Cardiac muscle cell (in vitro differentiated cells and primary cell): Measurements from ENCODE around the gene CTCF. TPM values are rescaled to one million over a fixed set of nuclear protein-coding genes. Genes with fewer than 3 reads are reported as not detected.
"Not testable (repeated sequence)": the region's sequence is repeated elsewhere in the genome, so short reads cannot be mapped to it uniquely, and the experiment has no call there.

Experiments
- DNase-seq, 2 donors: peaks; one replicate each; pipeline versions ENCODE4 v3.0.0 to v3.0.0-alpha.2; 2010 to 2017; ENCODE audit warnings: low read depth in 1 of 2, low spot score in 1 of 2
- H3K27ac ChIP-seq: fragments of 200-600 bp; sonication (generic); 2 replicates; pipeline ENCODE4 v1.5.1; 2016
- H3K27me3 ChIP-seq: fragments of 200-600 bp; sonication (generic); 2 replicates; pipeline ENCODE4 v1.6.0; 2016; ENCODE audit warnings: control low read depth
- H3K36me3 ChIP-seq: fragments of 200-600 bp; sonication (generic); 2 replicates; pipeline ENCODE4 v1.5.1; 2016; ENCODE audit warnings: control low read depth
- H3K4me1 ChIP-seq: fragments of 200-600 bp; sonication (generic); 2 replicates; pipeline ENCODE4 v1.8.1; 2017; ENCODE audit warnings: low read depth, mild to moderate bottlenecking, mixed run types
- H3K4me3 ChIP-seq: fragments of 200-600 bp; sonication (generic); 2 replicates; pipeline ENCODE4 v1.5.1; 2016; ENCODE audit warnings: mild to moderate bottlenecking
- H3K9me3 ChIP-seq: fragments of 200-600 bp; sonication (generic); 2 replicates; pipeline ENCODE4 v1.5.1; 2017; ENCODE audit warnings: low read depth, mild to moderate bottlenecking, control low read depth
- polyA plus RNA-seq: library from polyadenylated mRNA; unstranded; fragments of >200 nt; fragmentation: Nextera tagmentation; extraction: Ambion mirVana; gene quantifications from 2 replicates; pipeline ENCODE4 v1.2.1, GENCODE V29; 2016
- total RNA-seq: library from RNA; depleted of rRNA; stranded (reverse); fragments of >200 nt; gene quantifications from 2 replicates; pipeline ENCODE4 v1.2.3, GENCODE V29; 2016
- TF ChIP-seq, protein P1 (sequence below): IDR thresholded peaks from 2 replicates; pipeline ENCODE4 v1.5.1; 2012; ENCODE audit warnings: low read depth, mild to moderate bottlenecking, low read length

The CTCF gene
- total and polyA plus RNA-seq, 2 experiments from 2014 or later, result 33.9 to 38.0 TPM

- no peaks in the 10 kb centered on the region for H3K9me3 ChIP-seq
- H3K4me3 ChIP-seq, result no peak overlapping the region
- H3K36me3 ChIP-seq, result no peaks in the 10 kb centered on the region
- peaks cover 48% of the 10 kb centered on the region for H3K27me3 ChIP-seq
- H3K4me1 ChIP-seq, result peaks cover 13% of the 10 kb centered on the region
- no peak overlapping the region for H3K27ac ChIP-seq
- TF ChIP-seq, protein P1, sequence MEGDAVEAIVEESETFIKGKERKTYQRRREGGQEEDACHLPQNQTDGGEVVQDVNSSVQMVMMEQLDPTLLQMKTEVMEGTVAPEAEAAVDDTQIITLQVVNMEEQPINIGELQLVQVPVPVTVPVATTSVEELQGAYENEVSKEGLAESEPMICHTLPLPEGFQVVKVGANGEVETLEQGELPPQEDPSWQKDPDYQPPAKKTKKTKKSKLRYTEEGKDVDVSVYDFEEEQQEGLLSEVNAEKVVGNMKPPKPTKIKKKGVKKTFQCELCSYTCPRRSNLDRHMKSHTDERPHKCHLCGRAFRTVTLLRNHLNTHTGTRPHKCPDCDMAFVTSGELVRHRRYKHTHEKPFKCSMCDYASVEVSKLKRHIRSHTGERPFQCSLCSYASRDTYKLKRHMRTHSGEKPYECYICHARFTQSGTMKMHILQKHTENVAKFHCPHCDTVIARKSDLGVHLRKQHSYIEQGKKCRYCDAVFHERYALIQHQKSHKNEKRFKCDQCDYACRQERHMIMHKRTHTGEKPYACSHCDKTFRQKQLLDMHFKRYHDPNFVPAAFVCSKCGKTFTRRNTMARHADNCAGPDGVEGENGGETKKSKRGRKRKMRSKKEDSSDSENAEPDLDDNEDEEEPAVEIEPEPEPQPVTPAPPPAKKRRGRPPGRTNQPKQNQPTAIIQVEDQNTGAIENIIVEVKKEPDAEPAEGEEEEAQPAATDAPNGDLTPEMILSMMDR, result no peak
- DNase-seq, result no peak
Measured at GRCh38 chr16:67531247-67531646, 31.1 kb upstream of the CTCF start.

GRCh38 chr16:67533024-67533560 is 29.2 kb upstream of the CTCF start:
- H3K27ac ChIP-seq, result no peak overlapping the region
- H3K27me3 ChIP-seq, result peaks cover 59% of the 10 kb centered on the region
- no peak for DNase-seq
- no peaks in the 10 kb centered on the region for H3K36me3 ChIP-seq
- no peaks in the 10 kb centered on the region for H3K9me3 ChIP-seq
- peaks cover 13% of the 10 kb centered on the region for H3K4me1 ChIP-seq
- TF ChIP-seq, protein P1, result no peak
- no peak overlapping the region for H3K4me3 ChIP-seq

DNA sequence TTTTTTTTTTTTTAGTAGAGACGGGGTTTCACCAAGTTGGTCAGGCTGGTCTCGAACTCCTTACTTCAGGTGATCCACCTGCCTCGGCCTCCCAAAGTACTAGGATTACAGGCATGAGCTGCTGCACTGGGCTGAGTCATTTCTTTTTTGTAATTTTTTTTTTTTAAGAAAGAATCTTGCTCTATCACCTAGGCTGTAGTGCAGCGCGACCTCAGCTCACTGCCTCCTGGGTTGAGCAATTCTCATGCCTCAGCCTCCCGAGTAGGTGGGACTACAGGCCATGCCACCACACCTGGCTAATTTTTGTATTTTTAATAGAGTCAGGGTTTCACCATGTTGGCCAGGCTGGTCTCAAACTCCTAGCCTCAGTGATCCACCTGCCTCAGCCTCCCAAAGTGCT is 28.3 kb upstream of the CTCF start:
- not testable (repeated sequence) for H3K36me3 ChIP-seq, H3K27ac ChIP-seq, DNase-seq, H3K9me3 ChIP-seq, H3K4me3 ChIP-seq
- H3K27me3 ChIP-seq, result peaks cover 68% of the 10 kb centered on the region
- H3K4me1 ChIP-seq, result peaks cover 19% of the 10 kb centered on the region

DNA sequence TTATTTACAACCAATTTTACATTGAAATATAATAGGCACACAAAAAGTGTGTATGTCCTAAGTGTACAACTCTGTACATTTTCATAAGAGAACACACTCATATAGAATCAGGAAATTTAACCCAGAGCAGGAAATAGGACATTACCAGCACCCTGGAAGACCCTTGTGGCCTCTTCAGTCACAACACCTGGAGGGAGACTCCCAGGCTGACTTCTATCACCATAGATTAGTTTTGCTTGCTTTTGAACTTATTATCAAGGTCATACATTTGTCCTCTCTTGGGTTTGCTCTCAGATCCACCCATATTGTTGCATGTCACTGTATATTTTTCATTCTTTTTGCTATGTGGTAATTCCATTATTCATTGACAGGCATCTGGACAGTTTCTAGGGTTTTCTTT is 27.9 kb upstream of the CTCF start:
- TF ChIP-seq, protein P1, result no peak
- Histone ChIP-seq H3K4me3 (no peak overlapping the region), H3K27ac (no peak overlapping the region), H3K27me3 (peaks cover 70% of the 10 kb centered on the region), H3K9me3 (no peaks in the 10 kb centered on the region), H3K36me3 (no peaks in the 10 kb centered on the region), H3K4me1 (peaks cover 18% of the 10 kb centered on the region)
- DNase-seq, result no peak

DNA sequence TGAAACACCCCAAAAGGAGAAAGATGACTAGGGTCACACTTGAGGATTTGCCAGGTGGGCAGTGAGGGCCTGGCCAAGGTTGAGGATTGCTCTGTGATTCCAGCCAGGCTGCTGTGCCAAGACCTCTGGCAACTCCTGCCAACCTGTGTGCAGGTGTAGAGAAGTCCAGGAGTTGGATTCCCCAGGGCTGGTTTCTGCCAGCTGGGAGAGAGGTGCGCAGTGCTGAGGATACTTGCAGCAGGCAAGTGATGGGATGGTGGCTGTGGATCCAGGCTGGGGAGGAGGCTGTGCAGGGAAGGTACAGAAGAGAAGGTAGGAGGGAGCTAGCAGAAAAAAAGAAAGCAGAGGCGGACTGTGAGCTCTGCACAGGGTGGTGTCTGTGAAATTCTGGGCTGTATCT is 27.1 kb upstream of the CTCF start:
- peaks cover 70% of the 10 kb centered on the region for H3K27me3 ChIP-seq
- peaks cover 14% of the 10 kb centered on the region for H3K4me1 ChIP-seq
- TF ChIP-seq, protein P1, result no peak
- no peaks in the 10 kb centered on the region for H3K9me3 ChIP-seq
- no peak overlapping the region for H3K27ac ChIP-seq
- no peak for DNase-seq
- H3K4me3 ChIP-seq, result no peak overlapping the region
- H3K36me3 ChIP-seq, result no peaks in the 10 kb centered on the region

DNA sequence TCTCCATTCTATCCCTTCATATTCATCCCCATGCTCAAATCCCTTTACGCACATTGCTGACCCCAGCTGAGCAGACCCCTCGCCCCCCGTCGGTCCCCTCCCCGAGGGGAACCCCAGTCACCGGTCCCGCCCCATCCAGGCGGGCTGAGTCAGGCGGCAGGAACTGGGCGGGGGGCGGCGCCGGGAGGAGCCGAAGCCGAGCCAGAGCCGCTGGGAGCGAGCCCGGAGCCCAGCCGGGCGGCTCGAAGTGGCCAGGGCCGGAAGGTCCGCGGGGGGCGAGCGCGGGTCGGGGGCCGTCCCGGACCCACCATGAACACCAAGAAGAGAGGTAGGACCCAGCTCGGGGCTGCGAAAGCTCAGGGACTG is 25.1 kb upstream of the CTCF start:
- peak overlapping the region; percentile 42 for H3K4me3 ChIP-seq
- no peaks in the 10 kb centered on the region for H3K9me3 ChIP-seq
- TF ChIP-seq, protein P1, result no peak
- H3K36me3 ChIP-seq, result peaks cover 5% of the 10 kb centered on the region
- no peak overlapping the region for H3K27ac ChIP-seq
- peak; percentile 43 to 65 for DNase-seq
- peaks cover 62% of the 10 kb centered on the region for H3K27me3 ChIP-seq
- peaks cover 6% of the 10 kb centered on the region for H3K4me1 ChIP-seq
